CD4-positive, CD25-positive, alpha-beta regulatory T cell (primary cell): ENCODE results near the gene INTS12. TPM values are rescaled to one million over a fixed set of nuclear protein-coding genes. Genes with fewer than 3 reads are reported as not detected.

ENCODE experiments used
- ATAC-seq, 2 donors: fragments of 150-1000 bp; cut with Tn5 transposase; one replicate each; pipeline ENCODE4 v1.10.0; 2021; ENCODE audit warnings: low read depth in 2 of 2, moderate number of reproducible peaks in 2 of 2, moderate library complexity in 1 of 2
- DNase-seq, 3 donors: peaks; one replicate each; pipeline versions ENCODE4 v3.0.0 to v3.0.0-alpha.2; 2012 to 2022; ENCODE audit warnings: mixed read lengths in 1 of 3
- H3K27ac ChIP-seq: one replicate; pipeline ENCODE4 v1.7.0; 2013; ENCODE audit warnings: mild to moderate bottlenecking, low read length; ENCODE audit not compliant: insufficient read depth, poor library complexity, severe bottlenecking
- H3K27me3 ChIP-seq: one replicate; pipeline ENCODE4 v1.7.0; 2013; ENCODE audit warnings: low read length; ENCODE audit not compliant: control insufficient read depth, insufficient read depth
- H3K36me3 ChIP-seq: one replicate; pipeline ENCODE4 v1.7.0; 2013; ENCODE audit warnings: mild to moderate bottlenecking, low read length, moderate library complexity; ENCODE audit not compliant: control insufficient read depth, insufficient read depth
- H3K4me1 ChIP-seq: 2 replicates; pipeline ENCODE4 v1.7.0; 2013; ENCODE audit warnings: mild to moderate bottlenecking, low read length; ENCODE audit not compliant: insufficient read depth, control insufficient read depth, poor library complexity, severe bottlenecking
- H3K4me3 ChIP-seq: one replicate; pipeline ENCODE4 v1.7.0; 2013; ENCODE audit warnings: low read depth, mild to moderate bottlenecking, low read length, moderate library complexity
- H3K9me3 ChIP-seq, 2 experiments: 1 replicate in 1 of 2; 2 replicates in 1 of 2; pipeline ENCODE4 v1.7.0; 2013; ENCODE audit warnings: low read length in 2 of 2, mild to moderate bottlenecking in 1 of 2, moderate library complexity in 1 of 2; ENCODE audit not compliant: control insufficient read depth in 2 of 2
- H3K27ac Mint-ChIP-seq, 3 donors: one replicate each; pipeline ENCODE4 v1.8.0; 2020 to 2022; ENCODE audit warnings: mild to moderate bottlenecking in 3 of 3, mixed read lengths in 3 of 3, moderate library complexity in 2 of 3
- H3K27me3 Mint-ChIP-seq: one replicate; pipeline ENCODE4 v1.8.0; 2022; ENCODE audit warnings: mild to moderate bottlenecking, mixed read lengths
- H3K36me3 Mint-ChIP-seq: one replicate; pipeline ENCODE4 v1.8.0; 2020; ENCODE audit warnings: mixed read lengths
- H3K4me1 Mint-ChIP-seq, 4 donors: one replicate each; pipeline ENCODE4 v1.8.0; 2020 to 2022; ENCODE audit warnings: mixed read lengths in 4 of 4, mild to moderate bottlenecking in 1 of 4
- H3K4me3 Mint-ChIP-seq, 4 donors: one replicate each; pipeline ENCODE4 v1.8.0; 2020 to 2022; ENCODE audit warnings: mild to moderate bottlenecking in 4 of 4, mixed read lengths in 4 of 4, moderate library complexity in 3 of 4
- H3K9me3 Mint-ChIP-seq, 7 donors: one replicate each; pipeline ENCODE4 v1.8.0; 2020 to 2022; ENCODE audit warnings: mixed read lengths in 7 of 7, mild to moderate bottlenecking in 3 of 7, moderate library complexity in 2 of 7
- polyA plus RNA-seq, 4 donors: library from polyadenylated mRNA; unstranded; fragments of 300-500 nt; fragmentation: Illumina TruSeq; gene quantifications; one replicate each; pipeline ENCODE4 v1.2.3, GENCODE V29; 2021
- total RNA-seq: library from RNA; stranded (reverse); gene quantifications from one replicate; pipeline ENCODE4 v1.2.3, GENCODE V29; 2022

The INTS12 gene
- total and polyA plus RNA-seq, 5 donors from 2014 or later = 25.4 to 42.9 (median 38.1) TPM

- Mint-ChIP-seq H3K4me1 (no peaks in the 10 kb centered on the region), H3K36me3 (no peaks in the 10 kb centered on the region), H3K27ac (no peak overlapping the region), H3K4me3 (no peak overlapping the region), H3K27me3 (peaks cover 19% of the 10 kb centered on the region), H3K9me3 (peaks cover 0 to 1% (median 0%) of the 10 kb centered on the region in 7 donors)
- no peaks in the 10 kb centered on the region for H3K36me3 ChIP-seq
- DNase-seq = no peak
- H3K9me3 ChIP-seq = no peaks in the 10 kb centered on the region
- ATAC-seq = no peak
- H3K4me1 ChIP-seq = no peaks in the 10 kb centered on the region
- no peak overlapping the region for H3K27ac ChIP-seq
- no peaks in the 10 kb centered on the region for H3K27me3 ChIP-seq
- no peak overlapping the region for H3K4me3 ChIP-seq
Measured at GRCh38 chr4:105659190-105659589, 49.3 kb downstream of the INTS12 start.

- Histone ChIP-seq H3K4me3 (no peak overlapping the region), H3K27ac (no peak overlapping the region), H3K27me3 (peaks cover 1% of the 10 kb centered on the region), H3K36me3 (no peaks in the 10 kb centered on the region), H3K9me3 (no peaks in the 10 kb centered on the region), H3K4me1 (no peaks in the 10 kb centered on the region)
- H3K9me3 Mint-ChIP-seq = peaks cover 0 to 1% (median 0%) of the 10 kb centered on the region in 7 donors
- no peak overlapping the region for H3K4me3 Mint-ChIP-seq
- peaks cover 25% of the 10 kb centered on the region for H3K27me3 Mint-ChIP-seq
- no peak for ATAC-seq
- no peaks in the 10 kb centered on the region for H3K36me3 Mint-ChIP-seq
- H3K27ac Mint-ChIP-seq = no peak overlapping the region
- DNase-seq = no peak
- no peaks in the 10 kb centered on the region for H3K4me1 Mint-ChIP-seq
Measured at GRCh38 chr4:105657117-105657765, 51.2 kb downstream of the INTS12 start.

- Mint-ChIP-seq H3K27me3 (peaks cover 35% of the 10 kb centered on the region), H3K4me1 (no peaks in the 10 kb centered on the region), H3K4me3 (no peak overlapping the region), H3K36me3 (no peaks in the 10 kb centered on the region), H3K27ac (no peak overlapping the region), H3K9me3 (peaks cover 0 to 3% (median 0%) of the 10 kb centered on the region in 7 donors)
- no peak for ATAC-seq
- H3K27me3 ChIP-seq = peaks cover 5% of the 10 kb centered on the region
- H3K4me3 ChIP-seq = no peak overlapping the region
- H3K4me1 ChIP-seq = no peaks in the 10 kb centered on the region
- no peak for DNase-seq
- no peak overlapping the region for H3K27ac ChIP-seq
- no peaks in the 10 kb centered on the region for H3K9me3 ChIP-seq
- no peaks in the 10 kb centered on the region for H3K36me3 ChIP-seq
Measured at GRCh38 chr4:105652286-105652888, 56.1 kb downstream of the INTS12 start.

- peaks cover 5% of the 10 kb centered on the region for H3K27me3 ChIP-seq
- H3K36me3 ChIP-seq = no peaks in the 10 kb centered on the region
- no peak for ATAC-seq
- Mint-ChIP-seq H3K4me1 (no peaks in the 10 kb centered on the region), H3K27me3 (peaks cover 35% of the 10 kb centered on the region), H3K4me3 (no peak overlapping the region), H3K36me3 (no peaks in the 10 kb centered on the region), H3K9me3 (peaks cover 0 to 3% (median 0%) of the 10 kb centered on the region in 7 donors), H3K27ac (no peak overlapping the region)
- H3K27ac ChIP-seq = no peak overlapping the region
- no peak for DNase-seq
- H3K4me3 ChIP-seq = no peak overlapping the region
- no peaks in the 10 kb centered on the region for H3K9me3 ChIP-seq
- H3K4me1 ChIP-seq = no peaks in the 10 kb centered on the region
Measured at GRCh38 chr4:105651884-105652283, 56.6 kb downstream of the INTS12 start.

GRCh38 chr4:105650190-105650589 is 58.3 kb downstream of the INTS12 start:
- Mint-ChIP-seq H3K4me3 (no peak overlapping the region), H3K36me3 (no peaks in the 10 kb centered on the region), H3K4me1 (no peaks in the 10 kb centered on the region), H3K27me3 (peaks cover 37% of the 10 kb centered on the region), H3K9me3 (peaks cover 0 to 4% (median 0%) of the 10 kb centered on the region in 7 donors), H3K27ac (no peak overlapping the region)
- no peaks in the 10 kb centered on the region for H3K36me3 ChIP-seq
- DNase-seq (no peak), ATAC-seq (no peak)
- no peaks in the 10 kb centered on the region for H3K4me1 ChIP-seq
- no peak overlapping the region for H3K4me3 ChIP-seq
- H3K9me3 ChIP-seq = no peaks in the 10 kb centered on the region
- H3K27ac ChIP-seq = no peak overlapping the region
- peaks cover 7% of the 10 kb centered on the region for H3K27me3 ChIP-seq

- peaks cover 4% of the 10 kb centered on the region for H3K27me3 ChIP-seq
- no peak overlapping the region for H3K27ac ChIP-seq
- Mint-ChIP-seq H3K9me3 (peaks cover 0 to 1% (median 0%) of the 10 kb centered on the region in 7 donors), H3K36me3 (no peaks in the 10 kb centered on the region), H3K27me3 (peaks cover 26% of the 10 kb centered on the region), H3K4me1 (no peaks in the 10 kb centered on the region), H3K4me3 (no peak overlapping the region), H3K27ac (no peak overlapping the region)
- no peaks in the 10 kb centered on the region for H3K9me3 ChIP-seq
- ATAC-seq (no peak), DNase-seq (no peak)
- no peak overlapping the region for H3K4me3 ChIP-seq
- H3K36me3 ChIP-seq = no peaks in the 10 kb centered on the region
- no peaks in the 10 kb centered on the region for H3K4me1 ChIP-seq
Measured at GRCh38 chr4:105645440-105645839, 63.0 kb downstream of the INTS12 start.

GRCh38 chr4:105644257-105644656 is 64.2 kb downstream of the INTS12 start:
- Mint-ChIP-seq H3K27ac (no peak overlapping the region), H3K9me3 (peaks cover 0 to 1% (median 0%) of the 10 kb centered on the region in 7 donors), H3K4me3 (no peak overlapping the region), H3K36me3 (no peaks in the 10 kb centered on the region), H3K4me1 (no peaks in the 10 kb centered on the region), H3K27me3 (peaks cover 29% of the 10 kb centered on the region)
- Histone ChIP-seq H3K4me1 (no peaks in the 10 kb centered on the region), H3K27me3 (peaks cover 2% of the 10 kb centered on the region), H3K9me3 (no peaks in the 10 kb centered on the region), H3K4me3 (no peak overlapping the region), H3K27ac (no peak overlapping the region), H3K36me3 (no peaks in the 10 kb centered on the region)
- DNase-seq = no peak
- ATAC-seq = no peak

- DNase-seq = no peak
- no peak overlapping the region for H3K4me3 Mint-ChIP-seq
- H3K36me3 ChIP-seq = no peaks in the 10 kb centered on the region
- H3K9me3 Mint-ChIP-seq = peaks cover 0 to 1% (median 0%) of the 10 kb centered on the region in 7 donors
- no peaks in the 10 kb centered on the region for H3K4me1 ChIP-seq
- no peak for ATAC-seq
- H3K27ac ChIP-seq = no peak overlapping the region
- H3K36me3 Mint-ChIP-seq = no peaks in the 10 kb centered on the region
- peaks cover 2% of the 10 kb centered on the region for H3K27me3 ChIP-seq
- H3K27me3 Mint-ChIP-seq = peaks cover 17% of the 10 kb centered on the region
- H3K9me3 ChIP-seq = no peaks in the 10 kb centered on the region
- H3K4me1 Mint-ChIP-seq = no peaks in the 10 kb centered on the region
- H3K27ac Mint-ChIP-seq = no peak overlapping the region
- H3K4me3 ChIP-seq = no peak overlapping the region
Measured at GRCh38 chr4:105641845-105642244, 66.6 kb downstream of the INTS12 start.
